SH-SY5Y (cell line): ENCODE results near the gene ACADM.

Experiments used
- GATA2 ChIP-seq: IDR thresholded peaks from 2 replicates; pipeline ENCODE4 v1.6.1; 2011; ENCODE audit warnings: mild to moderate bottlenecking, low read depth, low read length
- GATA3 ChIP-seq: IDR thresholded peaks from 2 replicates; pipeline ENCODE4 v1.6.1; 2011; ENCODE audit warnings: low read depth, mild to moderate bottlenecking, low read length, moderate library complexity

DNA sequence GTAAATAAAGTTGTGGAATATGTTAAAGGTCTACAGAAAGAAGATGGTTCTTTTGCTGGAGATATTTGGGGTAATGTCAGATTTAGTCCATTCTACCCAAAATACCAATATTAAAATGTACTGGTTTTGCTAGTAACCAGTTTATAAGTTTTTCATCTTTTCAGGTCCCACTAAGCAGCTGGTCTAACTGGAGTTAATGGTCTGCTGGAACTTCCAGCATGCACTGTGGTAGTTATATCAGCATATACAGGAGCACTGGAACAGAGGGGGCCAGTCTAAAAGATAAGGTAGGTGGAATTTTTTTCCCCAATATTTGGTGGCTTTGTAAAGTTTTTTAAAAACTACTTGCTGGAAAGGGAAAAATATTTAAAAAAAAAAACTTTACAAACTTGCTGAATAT lies 65.5 kb downstream of the ACADM start:
- TF ChIP-seq GATA3 (no peak), GATA2 (no peak)
